Activated CD4-positive, alpha-beta memory T cell treated with anti-CD3 and anti-CD28 coated beads, Interleukin-2, amount 10 ng/mL, durations not matched to agents 7 days and 5 days (primary cell): Measurements from ENCODE around the gene OSER1. TPM values are rescaled to one million over a fixed set of nuclear protein-coding genes. Genes with fewer than 3 reads are reported as not detected.
"Not testable (repeated sequence)": the region's sequence is repeated elsewhere in the genome, so short reads cannot be mapped to it uniquely, and the experiment has no call there.

ENCODE experiments used
- CTCF ChIA-PET: fragments of 350-600 bp; sonication (Branson Sonifier 250); formaldehyde crosslinking; loops from one replicate; lab custom pipeline; 2021; ENCODE audit warnings: antibody characterized with exemption, inconsistent platforms; lab: Charles Lee
- POLR2A ChIA-PET: fragments of 350-600 bp; sonication (Branson Sonifier 250); formaldehyde crosslinking; loops from one replicate; lab custom pipeline; 2021; ENCODE audit warnings: antibody characterized with exemption; lab: Charles Lee
- DNase-seq: peaks from one replicate; pipeline ENCODE4 v3.0.0-alpha.2; 2020
- H3K27ac Mint-ChIP-seq: one replicate; pipeline ENCODE4 v1.8.0; 2021; ENCODE audit warnings: mild to moderate bottlenecking, mixed read lengths
- H3K27me3 Mint-ChIP-seq: one replicate; pipeline ENCODE4 v1.8.0; 2021; ENCODE audit warnings: mixed read lengths
- H3K36me3 Mint-ChIP-seq: one replicate; pipeline ENCODE4 v1.8.0; 2021; ENCODE audit warnings: low read depth, mixed read lengths
- H3K4me1 Mint-ChIP-seq: one replicate; pipeline ENCODE4 v1.8.0; 2021; ENCODE audit warnings: mixed read lengths
- H3K4me3 Mint-ChIP-seq: one replicate; pipeline ENCODE4 v1.8.0; 2021; ENCODE audit warnings: mild to moderate bottlenecking, mixed read lengths
- H3K9me3 Mint-ChIP-seq: one replicate; pipeline ENCODE4 v1.8.0; 2021; ENCODE audit warnings: mixed read lengths
- total RNA-seq, 2 experiments: library from RNA; stranded (reverse); gene quantifications; one replicate each; pipeline ENCODE4 v1.2.3, GENCODE V29; 2021

The OSER1 gene
- 10 to 100 TPM; 30.8 to 31.4 TPM for total RNA-seq

GRCh38 chr20:44210406-44211176 lies at the start of gene OSER1:
TSS of gene OSER1 (minus strand) at chr20:44210771. CDS start at chr20:44206957, 3,814 bp downstream.
- POLR2A ChIA-PET: interaction anchor here (0.7 to 2.0 kb wide), 10 partner anchors 8 to 753 kb away, joined by 3 to 12 read pairs (median 3); partner anchors contain the start of genes FITM2, SERINC3, SRSF6 and TTPAL
- Mint-ChIP-seq H3K4me3 (peak within 1 kb of the TSS; percentile 95), H3K4me1 (peaks cover 53% of the 10 kb centered on the region), H3K27ac (peak within 1 kb of the TSS; percentile 87), H3K9me3 (no peaks in the 10 kb centered on the region), H3K27me3 (no peaks in the 10 kb centered on the region), H3K36me3 (peaks cover 17% of the 10 kb centered on the region)
- CTCF ChIA-PET: interaction anchor here (1.0 to 2.5 kb wide), 3 partner anchors 8 to 100 kb away, joined by 3 to 6 read pairs (median 5); partner anchors contain the start of gene FITM2
- peak; percentile 98 for DNase-seq

GRCh38 chr20:44258226-44258890 lies 47.8 kb upstream of the OSER1 start:
- Mint-ChIP-seq H3K27ac (no peak overlapping the region), H3K36me3 (no peaks in the 10 kb centered on the region), H3K27me3 (no peaks in the 10 kb centered on the region), H3K4me1 (no peaks in the 10 kb centered on the region), H3K9me3 (no peaks in the 10 kb centered on the region), H3K4me3 (no peak overlapping the region)
- ChIA-PET CTCF (no interaction called here), POLR2A (no interaction called here)
- DNase-seq: no peak

DNA sequence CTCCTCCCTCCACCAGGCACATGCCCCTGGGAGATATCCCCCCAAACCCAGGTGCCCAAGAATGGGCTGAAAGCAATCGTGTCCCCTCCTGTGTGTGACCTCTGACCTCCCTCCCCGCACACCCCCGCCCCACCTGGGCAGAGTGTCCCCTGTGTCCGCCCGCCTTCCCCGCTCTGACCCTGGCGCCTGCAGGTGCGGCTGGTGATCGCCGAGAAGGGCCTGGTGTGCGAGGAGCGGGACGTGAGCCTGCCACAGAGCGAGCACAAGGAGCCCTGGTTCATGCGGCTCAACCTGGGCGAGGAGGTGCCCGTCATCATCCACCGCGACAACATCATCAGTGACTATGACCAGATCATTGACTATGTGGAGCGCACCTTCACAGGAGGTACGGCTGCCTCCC lies 46.4 kb upstream of the OSER1 start:
- Mint-ChIP-seq H3K27me3 (no peaks in the 10 kb centered on the region), H3K36me3 (no peaks in the 10 kb centered on the region), H3K4me3 (no peak overlapping the region), H3K27ac (no peak overlapping the region), H3K9me3 (no peaks in the 10 kb centered on the region), H3K4me1 (no peaks in the 10 kb centered on the region)
- ChIA-PET POLR2A (no interaction called here), CTCF (no interaction called here)
- DNase-seq: no peak

DNA sequence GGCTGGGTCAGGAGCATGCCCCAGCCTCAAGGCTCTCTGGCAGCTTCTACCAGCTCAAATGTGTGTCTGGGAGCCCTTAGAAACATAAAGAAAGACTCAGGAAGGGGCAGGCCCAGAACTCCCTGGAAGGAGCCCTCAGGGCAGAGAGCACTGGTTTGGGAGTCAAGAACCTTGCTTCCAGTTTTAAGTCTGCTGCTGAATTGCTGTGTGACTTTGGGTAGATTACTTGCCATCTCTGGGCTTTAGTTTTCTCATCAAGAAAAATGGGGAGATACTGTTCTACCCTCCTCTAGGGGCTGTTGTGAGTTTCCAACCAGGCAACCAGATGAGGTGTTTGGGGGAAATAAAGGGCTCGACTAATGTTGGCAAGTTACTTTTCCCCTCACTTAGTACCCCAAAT lies 45.4 kb upstream of the OSER1 start:
- POLR2A ChIA-PET: no interaction called here
- CTCF ChIA-PET: no interaction called here
- Mint-ChIP-seq H3K27me3 (no peaks in the 10 kb centered on the region), H3K27ac (no peak overlapping the region), H3K36me3 (no peaks in the 10 kb centered on the region), H3K4me3 (no peak overlapping the region), H3K9me3 (no peaks in the 10 kb centered on the region), H3K4me1 (no peaks in the 10 kb centered on the region)
- no peak for DNase-seq

DNA sequence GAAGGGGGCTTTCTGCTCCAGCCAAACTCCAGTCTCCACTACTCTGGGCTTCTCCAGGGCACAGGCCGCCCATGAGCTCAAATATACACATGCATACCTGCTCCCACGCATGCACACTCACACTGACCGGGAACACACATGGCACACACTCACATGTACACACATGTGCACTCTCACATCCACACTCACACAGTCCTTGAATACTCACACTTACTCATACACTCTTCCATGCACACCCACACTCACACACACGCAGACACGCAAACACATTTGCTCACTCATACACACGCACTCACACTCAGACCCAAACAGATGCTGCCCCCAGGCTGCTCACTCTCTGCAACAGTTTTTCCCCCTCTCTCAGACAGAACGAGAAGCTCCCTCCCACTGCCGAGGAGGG lies 43.5 kb upstream of the OSER1 start:
- CTCF ChIA-PET: no interaction called here
- DNase-seq: no peak

DNA sequence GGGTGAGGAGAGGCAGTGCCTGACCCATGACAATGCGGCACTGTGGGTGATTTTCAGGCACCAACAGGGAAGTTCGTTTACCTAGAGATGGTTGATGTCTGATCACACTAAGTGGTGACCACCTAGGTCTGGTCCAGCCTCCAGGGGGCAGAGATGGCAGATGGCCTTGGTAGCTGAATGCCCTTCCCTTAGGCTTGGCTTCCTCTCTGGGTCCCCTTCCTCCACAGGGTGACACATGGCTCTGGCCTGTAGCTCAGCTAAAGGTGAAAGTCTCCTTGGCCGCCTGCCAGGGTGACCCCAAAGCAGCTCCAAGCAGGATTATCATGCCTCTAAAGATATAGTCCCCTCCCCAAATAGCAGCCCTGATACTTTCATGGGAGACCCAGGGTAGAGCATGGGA lies 43.0 kb upstream of the OSER1 start:
- Mint-ChIP-seq H3K27me3 (no peaks in the 10 kb centered on the region), H3K27ac (no peak overlapping the region), H3K4me3 (no peak overlapping the region), H3K4me1 (no peaks in the 10 kb centered on the region), H3K36me3 (no peaks in the 10 kb centered on the region), H3K9me3 (no peaks in the 10 kb centered on the region)
- POLR2A ChIA-PET: no interaction called here
- CTCF ChIA-PET: no interaction called here
- no peak for DNase-seq

More for the DNA sequence above, 43.5 kb upstream of the OSER1 start:
- Mint-ChIP-seq H3K27ac (no peak overlapping the region), H3K9me3 (no peaks in the 10 kb centered on the region), H3K27me3 (no peaks in the 10 kb centered on the region), H3K4me3 (no peak overlapping the region), H3K4me1 (no peaks in the 10 kb centered on the region), H3K36me3 (no peaks in the 10 kb centered on the region)
- POLR2A ChIA-PET: no interaction called here

DNA sequence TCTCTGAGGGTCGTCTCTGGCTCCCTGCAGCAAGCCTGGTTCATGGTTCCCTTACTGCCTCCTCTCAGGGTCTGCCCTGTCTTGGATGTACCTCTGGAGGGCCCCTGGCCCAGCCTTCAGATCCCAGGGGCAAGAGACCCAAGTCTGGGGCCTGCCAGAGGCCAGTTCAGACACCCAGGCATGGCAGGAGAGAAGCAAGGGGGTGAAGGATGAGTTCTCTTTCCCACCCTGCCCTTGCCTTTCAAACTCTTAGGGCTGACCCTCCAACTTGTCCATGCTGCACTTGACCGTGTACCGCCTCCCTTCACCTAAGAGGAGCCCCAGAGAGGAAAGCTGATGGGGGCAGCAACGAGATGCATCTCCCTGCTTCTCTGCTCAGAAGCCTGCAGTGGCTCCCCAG lies 40.7 kb upstream of the OSER1 start:
- Mint-ChIP-seq H3K4me1 (no peaks in the 10 kb centered on the region), H3K27me3 (peaks cover 13% of the 10 kb centered on the region), H3K9me3 (no peaks in the 10 kb centered on the region), H3K36me3 (no peaks in the 10 kb centered on the region), H3K4me3 (no peak overlapping the region), H3K27ac (no peak overlapping the region)
- CTCF ChIA-PET: no interaction called here
- no peak for DNase-seq
- POLR2A ChIA-PET: no interaction called here

GRCh38 chr20:44248410-44248759 lies 37.8 kb upstream of the OSER1 start:
- Mint-ChIP-seq H3K27me3 (peaks cover 23% of the 10 kb centered on the region), H3K4me1 (no peaks in the 10 kb centered on the region), H3K4me3 (no peak overlapping the region), H3K27ac (no peak overlapping the region), H3K9me3 (no peaks in the 10 kb centered on the region), H3K36me3 (no peaks in the 10 kb centered on the region)
- ChIA-PET CTCF (no interaction called here), POLR2A (no interaction called here)
- DNase-seq: no peak

- ChIA-PET CTCF (interaction anchor here (1.4 kb wide), 1 partner anchor 29 kb away, joined by 4 read pairs; no protein-coding TSS in a partner anchor), POLR2A (no interaction called here)
- Mint-ChIP-seq H3K4me1 (no peaks in the 10 kb centered on the region), H3K27me3 (peaks cover 23% of the 10 kb centered on the region), H3K4me3 (no peak overlapping the region), H3K36me3 (no peaks in the 10 kb centered on the region), H3K9me3 (no peaks in the 10 kb centered on the region), H3K27ac (no peak overlapping the region)
- peak; percentile 23 for DNase-seq
Observed at GRCh38 chr20:44247586-44248409, 37.2 kb upstream of the OSER1 start.

DNA sequence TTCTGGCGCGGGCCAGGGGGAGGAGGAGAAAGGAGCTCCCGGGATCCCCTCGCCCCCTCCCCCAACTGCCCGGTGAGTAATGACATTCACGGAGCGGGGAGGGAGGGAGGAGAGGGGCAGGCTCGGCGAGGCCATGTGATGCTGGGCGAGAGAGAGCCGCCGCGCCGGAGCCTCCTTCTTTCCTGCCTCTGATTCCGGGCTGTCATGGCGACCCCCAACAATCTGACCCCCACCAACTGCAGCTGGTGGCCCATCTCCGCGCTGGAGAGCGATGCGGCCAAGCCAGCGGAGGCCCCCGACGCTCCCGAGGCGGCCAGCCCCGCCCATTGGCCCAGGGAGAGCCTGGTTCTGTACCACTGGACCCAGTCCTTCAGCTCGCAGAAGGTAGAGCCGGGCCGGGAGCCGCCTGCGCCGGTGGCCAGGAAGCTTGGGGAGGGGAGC lies 36.6 kb upstream of the OSER1 start, which contains the start of gene GDAP1L1:
GDAP1L1 (plus strand) TSS at position 178 of the 441 bp plus-strand sequence; CDS start at position 205, 27 bp downstream.
- no peak within 1 kb of the TSS for H3K27ac Mint-ChIP-seq
- H3K36me3 Mint-ChIP-seq: no peaks in the 10 kb centered on the region
- no peak for DNase-seq
- ChIA-PET CTCF (interaction anchor here (1.4 kb wide), 1 partner anchor 29 kb away, joined by 4 read pairs; no protein-coding TSS in a partner anchor), POLR2A (no interaction called here)
- no peak within 1 kb of the TSS for H3K4me3 Mint-ChIP-seq
- no peaks in the 10 kb centered on the region for H3K9me3 Mint-ChIP-seq
- H3K4me1 Mint-ChIP-seq: no peaks in the 10 kb centered on the region
- peaks cover 23% of the 10 kb centered on the region for H3K27me3 Mint-ChIP-seq

DNA sequence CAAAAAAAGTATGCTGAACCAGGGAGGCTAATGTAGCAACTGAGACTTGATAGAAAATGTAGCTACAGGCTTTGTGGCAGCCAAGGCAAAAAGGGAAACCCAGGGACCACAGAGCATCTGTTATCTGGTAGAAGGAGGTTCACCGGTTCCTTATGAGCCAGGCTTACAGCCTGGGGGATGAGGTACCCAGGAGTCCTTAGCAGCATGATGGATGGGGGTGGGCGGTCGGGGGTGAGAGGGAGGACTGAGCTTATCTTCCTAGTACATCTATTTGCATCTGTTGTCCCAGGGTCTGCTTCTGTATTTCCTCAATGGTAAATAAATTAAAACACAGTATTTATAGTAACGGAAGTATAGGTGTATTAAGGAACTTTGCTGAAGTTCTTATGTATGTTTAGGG lies 35.4 kb upstream of the OSER1 start:
- peaks cover 25% of the 10 kb centered on the region for H3K27me3 Mint-ChIP-seq
- no peak for DNase-seq
- H3K9me3 Mint-ChIP-seq: no peaks in the 10 kb centered on the region
- ChIA-PET CTCF (interaction anchor here (1.4 kb wide), 1 partner anchor 28 kb away, joined by 4 read pairs; no protein-coding TSS in a partner anchor), POLR2A (no interaction called here)
- no peaks in the 10 kb centered on the region for H3K4me1 Mint-ChIP-seq
- H3K4me3 Mint-ChIP-seq: no peak overlapping the region
- H3K27ac Mint-ChIP-seq: no peak overlapping the region
- H3K36me3 Mint-ChIP-seq: no peaks in the 10 kb centered on the region

GRCh38 chr20:44241796-44242195 lies 31.2 kb upstream of the OSER1 start:
- Mint-ChIP-seq H3K27me3 (peaks cover 17% of the 10 kb centered on the region), H3K4me1 (no peaks in the 10 kb centered on the region), H3K4me3 (no peak overlapping the region), H3K27ac (no peak overlapping the region), H3K36me3 (no peaks in the 10 kb centered on the region), H3K9me3 (no peaks in the 10 kb centered on the region)
- ChIA-PET POLR2A (no interaction called here), CTCF (no interaction called here)
- DNase-seq: no peak

GRCh38 chr20:44236840-44237239 lies 26.3 kb upstream of the OSER1 start:
- H3K36me3 Mint-ChIP-seq, H3K9me3 Mint-ChIP-seq, DNase-seq, H3K27ac Mint-ChIP-seq, H3K4me1 Mint-ChIP-seq, POLR2A ChIA-PET, H3K4me3 Mint-ChIP-seq, CTCF ChIA-PET, H3K27me3 Mint-ChIP-seq: not testable (repeated sequence)
